ENCODE data around the gene TMEM45A.

Gene TMEM45A

GRCh38 chr3:100553618-100554372 is 61.4 kb downstream of the TMEM45A start:
- Histone ChIP-seq H3K4me1 (ENCODE audit: control insufficient read depth, insufficient read depth, low read length) (no peaks in the 10 kb centered on the region), H3K9ac (ENCODE audit: low read depth, low read length) (no peak overlapping the region), H3K36me3 (ENCODE audit: control insufficient read depth, insufficient read depth, low read length) (no peaks in the 10 kb centered on the region), H3K27me3 (ENCODE audit: control insufficient read depth, insufficient read depth, low read length) (no peaks in the 10 kb centered on the region), H3K27ac (ENCODE audit: low read depth, low read length) (no peak overlapping the region), H3K9me3 (ENCODE audit: control insufficient read depth, insufficient read depth, low read length) (no peaks in the 10 kb centered on the region), H3K4me3 (ENCODE audit: low read depth, low read length) (no peak overlapping the region)

GRCh38 chr3:100554373-100554676 is 61.9 kb downstream of the TMEM45A start:
- H3K27ac ChIP-seq (ENCODE audit: low read depth, low read length) = no peak overlapping the region
- H3K27me3 ChIP-seq (ENCODE audit: control insufficient read depth, insufficient read depth, low read length) = no peaks in the 10 kb centered on the region
- no peaks in the 10 kb centered on the region for H3K36me3 ChIP-seq (ENCODE audit: control insufficient read depth, insufficient read depth, low read length)
- no peaks in the 10 kb centered on the region for H3K4me1 ChIP-seq (ENCODE audit: control insufficient read depth, insufficient read depth, low read length)
- no peak overlapping the region for H3K4me3 ChIP-seq (ENCODE audit: low read depth, low read length)
- H3K9me3 ChIP-seq (ENCODE audit: control insufficient read depth, insufficient read depth, low read length) = no peaks in the 10 kb centered on the region
- H3K9ac ChIP-seq (ENCODE audit: low read depth, low read length) = no peak overlapping the region

GRCh38 chr3:100556673-100557310 is 64.4 kb downstream of the TMEM45A start:
- Histone ChIP-seq H3K4me1 (ENCODE audit: control insufficient read depth, insufficient read depth, low read length) (peaks cover 14% of the 10 kb centered on the region), H3K27ac (ENCODE audit: low read depth, low read length) (no peak overlapping the region)

GRCh38 chr3:100558233-100558632 is 65.8 kb downstream of the TMEM45A start:
- no peak overlapping the region for H3K4me3 ChIP-seq (ENCODE audit: low read depth, low read length)
- H3K4me1 ChIP-seq (ENCODE audit: control insufficient read depth, insufficient read depth, low read length) = peaks cover 27% of the 10 kb centered on the region
- no peak overlapping the region for H3K9ac ChIP-seq (ENCODE audit: low read depth, low read length)
- H3K27me3 ChIP-seq (ENCODE audit: control insufficient read depth, insufficient read depth, low read length) = no peaks in the 10 kb centered on the region
- no peaks in the 10 kb centered on the region for H3K9me3 ChIP-seq (ENCODE audit: control insufficient read depth, insufficient read depth, low read length)
- H3K27ac ChIP-seq (ENCODE audit: low read depth, low read length) = no peak overlapping the region
- no peaks in the 10 kb centered on the region for H3K36me3 ChIP-seq (ENCODE audit: control insufficient read depth, insufficient read depth, low read length)

More at GRCh38 chr3:100556673-100557310, 64.4 kb downstream of the TMEM45A start:
- Histone ChIP-seq H3K27me3 (ENCODE audit: control insufficient read depth, insufficient read depth, low read length) (no peaks in the 10 kb centered on the region), H3K9me3 (ENCODE audit: control insufficient read depth, insufficient read depth, low read length) (no peaks in the 10 kb centered on the region), H3K4me3 (ENCODE audit: low read depth, low read length) (no peak overlapping the region), H3K9ac (ENCODE audit: low read depth, low read length) (no peak overlapping the region), H3K36me3 (ENCODE audit: control insufficient read depth, insufficient read depth, low read length) (no peaks in the 10 kb centered on the region)

GRCh38 chr3:100560426-100560825 is 68.0 kb downstream of the TMEM45A start:
- no peak overlapping the region for H3K9ac ChIP-seq (ENCODE audit: low read depth, low read length)
- no peaks in the 10 kb centered on the region for H3K36me3 ChIP-seq (ENCODE audit: control insufficient read depth, insufficient read depth, low read length)
- no peaks in the 10 kb centered on the region for H3K27me3 ChIP-seq (ENCODE audit: control insufficient read depth, insufficient read depth, low read length)
- H3K9me3 ChIP-seq (ENCODE audit: control insufficient read depth, insufficient read depth, low read length) = no peaks in the 10 kb centered on the region
- H3K27ac ChIP-seq (ENCODE audit: low read depth, low read length) = no peak overlapping the region
- H3K4me1 ChIP-seq (ENCODE audit: control insufficient read depth, insufficient read depth, low read length) = peaks cover 27% of the 10 kb centered on the region
- no peak overlapping the region for H3K4me3 ChIP-seq (ENCODE audit: low read depth, low read length)

- peak overlapping the region; percentile 23; the same call in 1 of the 2 replicates for H3K9ac ChIP-seq (ENCODE audit: low read depth, low read length)
- H3K4me3 ChIP-seq (ENCODE audit: low read depth, low read length) = peak overlapping the region; percentile 27; the same call in 1 of the 2 replicates
- H3K27me3 ChIP-seq (ENCODE audit: control insufficient read depth, insufficient read depth, low read length) = no peaks in the 10 kb centered on the region
- H3K4me1 ChIP-seq (ENCODE audit: control insufficient read depth, insufficient read depth, low read length) = peaks cover 27% of the 10 kb centered on the region
- H3K36me3 ChIP-seq (ENCODE audit: control insufficient read depth, insufficient read depth, low read length) = no peaks in the 10 kb centered on the region
- no peaks in the 10 kb centered on the region for H3K9me3 ChIP-seq (ENCODE audit: control insufficient read depth, insufficient read depth, low read length)
- peak overlapping the region; percentile 84 for H3K27ac ChIP-seq (ENCODE audit: low read depth, low read length)
Observed at GRCh38 chr3:100561459-100562158, 69.2 kb downstream of the TMEM45A start.

GRCh38 chr3:100562224-100562857 is 69.9 kb downstream of the TMEM45A start:
- Histone ChIP-seq H3K27ac (ENCODE audit: low read depth, low read length) (peak overlapping the region; percentile 84), H3K9ac (ENCODE audit: low read depth, low read length) (no peak overlapping the region), H3K27me3 (ENCODE audit: control insufficient read depth, insufficient read depth, low read length) (no peaks in the 10 kb centered on the region), H3K9me3 (ENCODE audit: control insufficient read depth, insufficient read depth, low read length) (no peaks in the 10 kb centered on the region), H3K4me3 (ENCODE audit: low read depth, low read length) (no peak overlapping the region), H3K36me3 (ENCODE audit: control insufficient read depth, insufficient read depth, low read length) (no peaks in the 10 kb centered on the region), H3K4me1 (ENCODE audit: control insufficient read depth, insufficient read depth, low read length) (peaks cover 27% of the 10 kb centered on the region)

- Histone ChIP-seq H3K4me1 (ENCODE audit: control insufficient read depth, insufficient read depth, low read length) (peaks cover 27% of the 10 kb centered on the region), H3K9me3 (ENCODE audit: control insufficient read depth, insufficient read depth, low read length) (no peaks in the 10 kb centered on the region), H3K36me3 (ENCODE audit: control insufficient read depth, insufficient read depth, low read length) (no peaks in the 10 kb centered on the region), H3K27ac (ENCODE audit: low read depth, low read length) (no peak overlapping the region), H3K27me3 (ENCODE audit: control insufficient read depth, insufficient read depth, low read length) (no peaks in the 10 kb centered on the region), H3K9ac (ENCODE audit: low read depth, low read length) (no peak overlapping the region), H3K4me3 (ENCODE audit: low read depth, low read length) (no peak overlapping the region)
Observed at GRCh38 chr3:100563228-100563627, 70.8 kb downstream of the TMEM45A start.

GRCh38 chr3:100563652-100564211 is 71.3 kb downstream of the TMEM45A start:
- no peak overlapping the region for H3K9ac ChIP-seq (ENCODE audit: low read depth, low read length)
- peaks cover 27% of the 10 kb centered on the region for H3K4me1 ChIP-seq (ENCODE audit: control insufficient read depth, insufficient read depth, low read length)

GRCh38 chr3:100570811-100571210 is 78.4 kb downstream of the TMEM45A start:
- Histone ChIP-seq H3K9ac (ENCODE audit: low read depth, low read length) (no peak overlapping the region), H3K4me3 (ENCODE audit: low read depth, low read length) (no peak overlapping the region), H3K4me1 (ENCODE audit: control insufficient read depth, insufficient read depth, low read length) (no peaks in the 10 kb centered on the region), H3K9me3 (ENCODE audit: control insufficient read depth, insufficient read depth, low read length) (no peaks in the 10 kb centered on the region), H3K36me3 (ENCODE audit: control insufficient read depth, insufficient read depth, low read length) (no peaks in the 10 kb centered on the region), H3K27me3 (ENCODE audit: control insufficient read depth, insufficient read depth, low read length) (no peaks in the 10 kb centered on the region), H3K27ac (ENCODE audit: low read depth, low read length) (no peak overlapping the region)

More at GRCh38 chr3:100563652-100564211, 71.3 kb downstream of the TMEM45A start:
- no peak overlapping the region for H3K27ac ChIP-seq (ENCODE audit: low read depth, low read length)
- no peaks in the 10 kb centered on the region for H3K36me3 ChIP-seq (ENCODE audit: control insufficient read depth, insufficient read depth, low read length)
- no peaks in the 10 kb centered on the region for H3K27me3 ChIP-seq (ENCODE audit: control insufficient read depth, insufficient read depth, low read length)
- H3K4me3 ChIP-seq (ENCODE audit: low read depth, low read length) = no peak overlapping the region
- no peaks in the 10 kb centered on the region for H3K9me3 ChIP-seq (ENCODE audit: control insufficient read depth, insufficient read depth, low read length)

All from HUES48 (cell line).